CD14-positive monocyte (primary cell): ENCODE measurements around the gene PI4KA. TPM values are rescaled to one million over a fixed set of nuclear protein-coding genes. Genes with fewer than 3 reads are reported as not detected.
A peak's percentile ranks its signal among the peaks of the same experiment; 100 is the strongest.

ENCODE experiments used
- DNase-seq, 3 donors: peaks; one replicate each; pipeline ENCODE4 v3.0.0-alpha.2; 2011 to 2022
- H2AFZ ChIP-seq: 2 replicates; pipeline ENCODE4 v1.6.0; 2012; ENCODE audit warnings: mild to moderate bottlenecking, low read depth, low read length, inconsistent platforms; ENCODE audit not compliant: insufficient read depth, poor library complexity, severe bottlenecking
- H3K27ac ChIP-seq, 2 donors: 1 replicate in 1 of 2; 2 replicates in 1 of 2; pipeline ENCODE4 v1.5.1; 2012 to 2013; ENCODE audit warnings: low read length in 2 of 2, control low read depth in 1 of 2, inconsistent platforms in 1 of 2, low read depth in 1 of 2, mild to moderate bottlenecking in 1 of 2
- H3K27me3 ChIP-seq, 2 donors: one replicate each; pipeline versions ENCODE4 v1.6.0 to v1.6.1; 2011 to 2013; ENCODE audit warnings: low read length in 2 of 2; ENCODE audit not compliant: control insufficient read depth in 2 of 2, insufficient read depth in 2 of 2
- H3K36me3 ChIP-seq, 2 donors: replicated peaks in 1 of 2; 1 replicate in 1 of 2; 2 replicates in 1 of 2; pipeline versions ENCODE4 v1.5.1 to v1.6.1; 2012 to 2013; ENCODE audit warnings: low read length in 2 of 2, control low read depth in 1 of 2, inconsistent platforms in 1 of 2, mild to moderate bottlenecking in 1 of 2; ENCODE audit not compliant: insufficient read depth in 2 of 2, control insufficient read depth in 1 of 2
- H3K4me1 ChIP-seq, 2 donors: 1 replicate in 1 of 2; 2 replicates in 1 of 2; pipeline versions ENCODE4 v1.5.1 to v1.6.1; 2012 to 2013; ENCODE audit warnings: low read length in 2 of 2, control low read depth in 1 of 2, inconsistent platforms in 1 of 2, mild to moderate bottlenecking in 1 of 2, moderate library complexity in 1 of 2; ENCODE audit not compliant: insufficient read depth in 2 of 2, control insufficient read depth in 1 of 2
- H3K4me2 ChIP-seq: replicated peaks from 2 replicates; pipeline ENCODE3; 2012; ENCODE audit warnings: low read length, moderate library complexity, mild to moderate bottlenecking; ENCODE audit not compliant: poor library complexity, severe bottlenecking; ENCODE audit errors: extremely low read depth
- H3K4me3 ChIP-seq, 3 experiments: fragments of 200-600 bp in 1 of 3; sonication (generic) in 1 of 3; replicated peaks in 1 of 3; 1 replicate in 2 of 3; 2 replicates in 1 of 3; pipeline ENCODE4 v1.5.1; 2011 to 2013; ENCODE audit warnings: low read length in 3 of 3, mild to moderate bottlenecking in 3 of 3, control low read depth in 2 of 3, low read depth in 2 of 3, inconsistent platforms in 1 of 3, moderate library complexity in 1 of 3
- H3K79me2 ChIP-seq: 2 replicates; pipeline ENCODE4 v1.6.0; 2012; ENCODE audit warnings: mild to moderate bottlenecking, control low read depth, inconsistent platforms, low read length, moderate library complexity; ENCODE audit not compliant: insufficient read depth
- H3K9ac ChIP-seq: 2 replicates; pipeline ENCODE4 v1.6.0; 2017; ENCODE audit warnings: low read length, mild to moderate bottlenecking; ENCODE audit not compliant: insufficient read depth, poor library complexity, severe bottlenecking
- H3K9me3 ChIP-seq, 2 donors: replicated peaks in 1 of 2; 1 replicate in 1 of 2; 2 replicates in 1 of 2; pipeline versions ENCODE4 v1.5.1 to v1.6.1; 2012 to 2013; ENCODE audit warnings: low read length in 2 of 2, control low read depth in 1 of 2; ENCODE audit not compliant: control insufficient read depth in 1 of 2, insufficient read depth in 1 of 2
- H4K20me1 ChIP-seq: 2 replicates; pipeline ENCODE4 v1.6.0; 2012; ENCODE audit warnings: mild to moderate bottlenecking, low read length, control low read depth, moderate library complexity; ENCODE audit not compliant: insufficient read depth
- H3K27ac Mint-ChIP-seq, 7 donors: one replicate each; pipeline ENCODE4 v1.8.0; 2020; ENCODE audit warnings: mild to moderate bottlenecking in 7 of 7, mixed read lengths in 7 of 7, moderate library complexity in 6 of 7, inconsistent platforms in 2 of 7
- H3K27me3 Mint-ChIP-seq, 3 donors: one replicate each; pipeline ENCODE4 v1.8.0; 2021 to 2022; ENCODE audit warnings: low read depth in 3 of 3, mild to moderate bottlenecking in 3 of 3, mixed read lengths in 3 of 3, moderate library complexity in 3 of 3, inconsistent platforms in 1 of 3
- H3K36me3 Mint-ChIP-seq, 2 donors: one replicate each; pipeline ENCODE4 v1.8.0; 2020; ENCODE audit warnings: mixed read lengths in 2 of 2, inconsistent platforms in 1 of 2, mild to moderate bottlenecking in 1 of 2
- H3K4me1 Mint-ChIP-seq: one replicate; pipeline ENCODE4 v1.8.0; 2020; ENCODE audit warnings: mild to moderate bottlenecking, mixed read lengths
- H3K4me3 Mint-ChIP-seq, 2 donors: one replicate each; pipeline ENCODE4 v1.8.0; 2020; ENCODE audit warnings: mild to moderate bottlenecking in 2 of 2, mixed read lengths in 2 of 2, moderate library complexity in 1 of 2
- H3K9me3 Mint-ChIP-seq, 7 donors: one replicate each; pipeline ENCODE4 v1.8.0; 2020 to 2022; ENCODE audit warnings: mixed read lengths in 7 of 7, mild to moderate bottlenecking in 6 of 7, moderate library complexity in 6 of 7, inconsistent platforms in 2 of 7
- CTCF ChIP-seq: fragments of 200-600 bp; IDR thresholded peaks from one replicate; pipeline ENCODE4 v1.8.0; 2022; ENCODE audit warnings: antibody characterized with exemption, mild to moderate bottlenecking
- WGBS: methylation state at CpG from one replicate; pipeline ENCODE4 v1.1.5; 2013; ENCODE audit warnings: missing lambda C conversion rate; ENCODE audit not compliant: insufficient coverage; 5-methylcytosine and 5-hydroxymethylcytosine counted together
- intact Hi-C, 2 donors: fragments of 100-400 bp; cut with micrococcal nuclease; formaldehyde crosslinking; loops; one replicate each; pipeline versions ENCODE4 v1.15.0 to v1.15.1; 2023
- polyA plus RNA-seq, 3 donors: library from polyadenylated mRNA; depleted of rRNA in 1 of 3; unstranded in 2 of 3; stranded (reverse) in 1 of 3; fragments of 300-500 nt in 2 of 3; fragments of >200 nt in 1 of 3; fragmentation: Illumina TruSeq in 2 of 3; gene quantifications; 1 replicate in 2 of 3; 2 replicates in 1 of 3; pipeline ENCODE4 v1.2.3, GENCODE V29; 2012 to 2021

The PI4KA gene
- polyA plus RNA-seq, 3 donors: 22.8 to 74.4 (median 38.2) TPM

GRCh38 chr22:20728523-20729190 lies 130.0 kb downstream of the PI4KA start:
- WGBS: 99% methylated on average over 9 of the region's 10 CpGs
- intact Hi-C loops: no loop called here
- H3K27me3 Mint-ChIP-seq: peaks cover 0 to 3% (median 0%) of the 10 kb centered on the region in 3 donors

More at GRCh38 chr22:20728523-20729190, 130.0 kb downstream of the PI4KA start:
- H3K27ac Mint-ChIP-seq: peak overlapping the region in 1 of 7 donors; percentile 13
- H3K9me3 Mint-ChIP-seq: no peaks in the 10 kb centered on the region
- H3K4me3 Mint-ChIP-seq: no peak overlapping the region
- no peaks in the 10 kb centered on the region for H3K27me3 ChIP-seq
- no peak overlapping the region for H3K4me2 ChIP-seq
- H2AFZ ChIP-seq: no peak overlapping the region
- H3K9me3 ChIP-seq: no peaks in the 10 kb centered on the region
- no peak overlapping the region for H3K4me3 ChIP-seq
- no peaks in the 10 kb centered on the region for H3K4me1 Mint-ChIP-seq
- H3K36me3 Mint-ChIP-seq: peaks cover 61 to 72% of the 10 kb centered on the region in 2 donors
- no peaks in the 10 kb centered on the region for H3K4me1 ChIP-seq
- peaks cover 57 to 74% of the 10 kb centered on the region in 2 donors for H3K36me3 ChIP-seq
- H3K79me2 ChIP-seq: no peaks in the 10 kb centered on the region
- no peak for TF ChIP-seq CTCF
- H4K20me1 ChIP-seq: no peaks in the 10 kb centered on the region
- no peak overlapping the region for H3K9ac ChIP-seq
- H3K27ac ChIP-seq: no peak overlapping the region
- no peak for DNase-seq
